Activated CD4-positive, CD25-positive, alpha-beta regulatory T cell (primary cell): Measurements from ENCODE around the gene CDC6.

Source experiments
- DNase-seq, 4 experiments: peaks; one replicate each; lab custom pipeline; 2025; lab: John Stamatoyannopoulos, UW

Gene CDC6

GRCh38 chr17:40352237-40352778, 64.6 kb downstream of the CDC6 start:
- no peak for DNase-seq

- no peak for DNase-seq
Observed at GRCh38 chr17:40352779-40353394, 65.2 kb downstream of the CDC6 start.
